GM18517 (cell line): ENCODE data around the gene RNF217.
"Not testable (repeated sequence)": the region's sequence is repeated elsewhere in the genome, so short reads cannot be mapped to it uniquely, and the experiment has no call there.

Experiments
- ATAC-seq: cut with Tn5 transposase; IDR thresholded peaks from one replicate; pipeline ENCODE4 v1.9.1; 2021; ENCODE audit warnings: mild to moderate bottlenecking, moderate library complexity; ENCODE audit not compliant: unreplicated experiment

The RNF217 gene, protein sequence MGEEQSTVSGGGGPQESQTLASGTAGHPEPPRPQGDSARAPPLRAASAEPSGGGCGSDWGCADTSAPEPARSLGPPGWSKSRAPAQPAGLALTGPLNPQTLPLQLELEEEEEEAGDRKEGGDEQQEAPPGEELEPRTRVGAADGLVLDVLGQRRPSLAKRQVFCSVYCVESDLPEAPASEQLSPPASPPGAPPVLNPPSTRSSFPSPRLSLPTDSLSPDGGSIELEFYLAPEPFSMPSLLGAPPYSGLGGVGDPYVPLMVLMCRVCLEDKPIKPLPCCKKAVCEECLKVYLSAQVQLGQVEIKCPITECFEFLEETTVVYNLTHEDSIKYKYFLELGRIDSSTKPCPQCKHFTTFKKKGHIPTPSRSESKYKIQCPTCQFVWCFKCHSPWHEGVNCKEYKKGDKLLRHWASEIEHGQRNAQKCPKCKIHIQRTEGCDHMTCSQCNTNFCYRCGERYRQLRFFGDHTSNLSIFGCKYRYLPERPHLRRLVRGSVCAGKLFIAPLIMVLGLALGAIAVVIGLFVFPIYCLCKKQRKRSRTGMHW

DNA sequence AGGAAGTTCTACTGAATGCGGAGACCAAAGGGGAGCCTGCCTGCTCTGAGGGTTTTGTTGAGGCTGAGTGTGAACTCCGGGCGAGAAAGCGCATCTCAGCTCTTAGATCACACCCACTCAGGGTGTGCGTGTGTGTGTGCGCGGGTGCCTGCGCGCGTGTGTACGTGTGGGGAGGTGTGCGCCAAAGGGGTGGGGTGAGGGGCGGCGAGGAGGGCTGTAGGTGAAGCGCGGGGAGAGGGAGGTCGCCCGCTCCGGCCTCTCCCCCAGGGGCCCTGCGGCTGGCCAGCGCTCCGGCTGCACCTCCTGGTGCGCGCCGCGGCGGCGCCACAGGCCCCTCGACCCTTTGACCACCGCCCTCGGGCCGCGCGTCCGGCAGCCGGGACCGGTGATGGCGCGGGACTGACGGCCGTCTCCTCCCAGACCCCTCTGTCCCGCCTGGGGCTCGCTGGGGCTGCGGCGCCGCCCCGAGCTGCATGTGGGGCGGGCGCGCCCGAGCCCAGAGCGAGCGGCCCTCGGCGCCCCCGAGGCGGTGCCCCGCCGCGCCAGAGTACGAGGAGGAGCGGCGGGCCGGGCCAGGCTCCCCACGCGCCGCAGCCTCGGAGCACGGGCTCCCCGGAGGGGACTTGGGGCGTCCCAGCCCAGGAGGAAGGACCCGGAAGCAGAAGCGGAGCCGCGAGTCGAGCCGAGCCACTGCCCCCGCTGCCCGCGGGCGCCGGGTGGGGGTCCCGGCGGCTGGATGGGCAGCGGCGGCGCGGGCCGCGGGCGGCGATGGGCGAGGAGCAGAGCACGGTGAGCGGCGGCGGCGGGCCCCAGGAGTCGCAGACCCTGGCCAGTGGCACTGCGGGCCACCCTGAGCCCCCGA is at the start of gene RNF217:
TSS of gene RNF217 (plus strand) at position 661 of the 862 bp plus-strand sequence. CDS start at position 769, 108 bp downstream.
- no peak for ATAC-seq

DNA sequence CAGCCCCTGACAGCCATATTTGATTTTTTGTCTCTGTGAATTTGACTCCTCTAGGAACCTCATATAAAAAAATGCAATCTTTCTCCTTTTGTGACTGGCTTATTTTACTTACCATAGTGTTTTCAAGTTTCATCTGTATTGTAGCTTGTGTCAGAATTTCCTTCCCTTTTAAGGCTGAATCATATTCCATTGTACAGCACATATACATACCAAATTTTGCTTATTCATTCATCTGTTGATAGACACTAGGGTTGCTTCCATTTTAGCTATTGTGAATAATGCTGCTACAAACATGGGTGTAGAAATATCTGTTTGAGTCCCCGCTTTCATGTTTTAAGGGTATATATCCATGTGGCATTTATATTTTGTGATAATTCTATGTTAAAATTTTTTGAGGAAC is 49.2 kb upstream of the RNF217 start:
- no peak for ATAC-seq

DNA sequence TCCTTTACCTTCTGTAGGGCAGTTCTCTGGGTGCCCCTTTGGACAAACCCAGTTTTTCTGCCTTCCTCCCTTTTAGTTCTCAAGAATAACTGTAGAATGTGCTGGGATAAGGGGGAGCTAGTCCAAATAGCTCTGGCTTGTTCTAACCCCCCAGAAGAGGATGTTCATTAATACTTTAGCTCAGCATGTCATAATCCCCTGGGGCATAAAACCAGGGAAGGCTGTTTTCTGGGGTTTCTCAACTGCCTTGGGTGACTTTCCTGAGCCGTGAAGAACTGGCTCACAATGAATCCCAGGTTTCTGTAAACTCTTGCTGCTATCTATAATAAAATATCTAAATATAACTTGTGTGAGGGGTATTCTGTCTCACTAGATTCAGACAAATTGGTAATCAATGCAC is 44.5 kb upstream of the RNF217 start:
- no peak for ATAC-seq

DNA sequence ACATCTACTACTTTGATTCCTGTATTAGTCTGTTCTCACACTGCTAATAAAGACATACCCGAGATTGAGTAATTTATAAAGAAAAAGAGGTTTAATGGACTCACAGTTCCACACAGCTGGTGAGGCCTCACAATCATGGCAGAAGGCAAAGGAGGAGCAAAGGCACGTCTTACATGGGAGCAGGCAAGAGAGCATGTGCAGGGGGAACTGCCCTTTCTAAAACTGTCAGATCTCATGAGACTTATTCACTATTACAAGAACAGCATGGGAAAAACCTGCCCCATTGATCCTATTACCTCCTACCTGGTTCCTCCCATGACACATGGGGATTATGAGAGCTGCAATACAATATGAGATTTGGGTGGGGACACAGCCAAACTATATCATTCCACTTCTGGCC is 42.5 kb upstream of the RNF217 start:
- ATAC-seq = not testable (repeated sequence)

DNA sequence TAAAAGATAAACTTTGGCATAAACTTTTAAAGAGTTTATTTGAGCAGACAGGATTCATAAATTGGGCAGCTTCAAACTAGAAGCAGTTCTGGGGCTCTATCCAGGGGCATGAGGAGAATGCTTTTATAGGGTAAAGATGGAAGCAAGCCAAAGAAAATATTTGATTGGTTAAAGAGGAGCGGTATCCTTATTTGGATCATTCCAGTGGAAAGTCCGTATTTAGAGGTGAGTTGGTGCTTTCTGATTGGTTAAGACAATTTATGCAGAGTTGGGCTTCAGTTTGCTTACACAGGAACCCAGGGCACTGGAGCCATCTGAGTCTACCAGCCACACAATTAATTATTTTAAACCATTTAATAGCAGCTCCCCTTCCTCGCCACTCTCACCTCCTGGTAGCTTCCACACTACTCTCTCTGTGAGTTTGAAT is 37.9 kb upstream of the RNF217 start:
- ATAC-seq = no peak

DNA sequence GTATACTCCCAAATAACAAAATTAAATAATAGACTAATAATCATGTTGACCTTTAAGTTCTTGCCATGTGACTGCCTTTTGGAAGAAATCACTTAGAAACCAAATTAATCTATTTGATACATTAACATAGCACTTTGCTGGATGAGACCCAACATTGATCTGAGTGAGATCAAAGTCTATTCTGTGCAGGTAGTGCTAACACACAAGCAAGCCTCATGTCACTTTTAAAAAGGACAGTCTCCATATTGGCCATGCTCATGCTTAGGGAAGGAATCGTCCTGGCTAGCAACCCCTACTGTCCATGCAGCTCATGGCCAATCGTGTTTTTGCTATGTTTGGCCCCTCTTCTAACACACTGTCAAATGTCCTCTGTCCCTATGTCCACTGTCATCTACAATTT is 35.8 kb upstream of the RNF217 start:
- no peak for ATAC-seq

DNA sequence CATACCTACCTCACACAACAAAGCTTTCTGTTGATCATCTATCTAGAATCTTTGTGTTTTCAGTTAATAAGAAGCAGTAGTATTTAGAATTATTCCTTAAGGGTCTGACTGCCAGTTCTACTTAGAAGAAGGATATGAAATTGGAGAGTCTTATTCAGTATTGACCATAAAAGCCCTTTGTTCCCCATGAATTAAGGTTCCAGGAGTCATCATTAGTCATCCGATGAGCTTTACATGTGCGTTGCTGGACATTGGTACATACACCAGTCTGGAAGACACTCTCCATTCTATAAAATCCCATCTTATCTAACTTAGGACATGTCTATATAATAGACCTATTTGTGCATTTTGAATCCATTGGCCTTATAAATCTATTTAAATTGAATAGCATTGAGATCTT is 34.4 kb upstream of the RNF217 start:
- no peak for ATAC-seq

GRCh38 chr6:124928851-124929250 is 33.4 kb upstream of the RNF217 start:
- ATAC-seq = no peak

- ATAC-seq = no peak
These were observed 24.6 kb upstream of the RNF217 start for GRCh38 chr6:124937645-124938044.

DNA sequence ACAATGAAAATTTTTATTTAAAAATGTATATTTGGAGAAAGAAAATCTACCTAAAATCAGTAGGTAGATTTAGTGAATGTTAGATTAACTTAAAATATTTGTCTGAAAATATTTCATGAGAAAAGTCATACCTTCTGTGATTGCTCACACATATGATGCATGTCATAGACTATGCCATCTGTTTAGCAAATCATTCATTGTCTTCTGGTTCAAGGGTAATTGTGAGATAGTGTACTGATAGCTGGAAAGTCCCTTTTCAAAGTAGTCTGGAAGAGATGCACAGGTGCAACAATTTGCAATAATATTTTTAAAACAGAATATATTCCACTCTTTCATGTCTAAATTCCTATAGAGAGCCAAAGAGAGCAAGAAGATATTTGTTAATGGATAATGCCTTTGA is 21.0 kb upstream of the RNF217 start:
- no peak for ATAC-seq

DNA sequence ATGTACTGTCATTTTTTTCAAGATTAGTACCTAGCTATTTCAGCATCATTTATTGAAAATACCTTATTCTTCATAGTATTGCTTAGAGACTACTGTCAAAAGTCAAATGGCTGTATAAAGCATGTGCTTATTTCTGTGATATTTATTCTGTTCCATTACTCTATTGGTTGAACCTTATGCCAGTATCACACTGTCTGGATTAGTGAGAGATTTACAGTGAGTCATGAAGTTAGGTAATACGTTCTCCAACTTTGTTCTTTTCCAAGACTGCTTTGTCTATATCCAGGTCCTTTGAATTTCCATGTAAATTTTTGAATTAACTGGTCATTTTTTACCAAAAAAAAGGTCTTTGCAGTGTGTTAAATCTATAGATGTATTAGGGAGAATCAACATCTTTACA is 18.6 kb upstream of the RNF217 start:
- no peak for ATAC-seq

DNA sequence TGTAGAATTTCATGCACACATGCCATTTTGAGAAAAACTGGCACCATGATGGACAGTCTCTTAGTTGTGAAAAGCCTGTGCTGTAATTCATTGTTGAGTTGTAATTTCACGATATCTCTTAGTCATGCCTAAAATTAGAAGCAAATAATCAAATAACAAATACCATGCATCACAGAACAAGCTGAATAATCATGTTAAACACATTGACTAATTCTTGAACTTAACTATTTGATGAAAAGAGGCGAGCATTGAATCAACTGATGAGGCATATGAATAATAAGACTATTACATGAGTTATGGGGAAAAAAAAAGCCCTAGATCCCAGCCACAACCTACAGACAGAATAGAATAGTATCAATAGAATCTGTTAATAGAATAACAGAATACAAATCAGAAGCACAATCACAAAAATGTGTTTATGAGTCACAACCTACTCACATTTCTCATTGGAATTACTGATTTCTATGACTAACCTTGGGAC is 14.2 kb upstream of the RNF217 start:
- ATAC-seq = no peak

DNA sequence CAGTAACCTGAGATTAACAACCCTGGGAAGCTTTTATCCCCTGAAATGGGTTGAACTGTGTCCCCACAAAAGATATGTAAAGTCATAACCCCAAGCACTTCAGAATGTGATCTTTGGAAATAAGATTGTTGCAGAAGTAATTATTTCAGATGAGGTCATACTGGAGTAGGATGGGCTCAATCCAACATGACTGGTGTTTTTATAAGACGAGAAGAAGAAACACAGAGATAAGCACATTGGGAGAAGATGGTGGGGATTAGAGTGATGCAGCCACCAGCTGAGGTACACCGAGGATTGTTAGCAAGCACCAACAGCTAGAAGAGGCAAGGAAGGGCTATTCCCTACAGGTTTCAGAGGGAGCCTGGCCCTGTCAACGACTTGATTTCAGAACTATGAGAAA is 12.5 kb upstream of the RNF217 start:
- no peak for ATAC-seq

DNA sequence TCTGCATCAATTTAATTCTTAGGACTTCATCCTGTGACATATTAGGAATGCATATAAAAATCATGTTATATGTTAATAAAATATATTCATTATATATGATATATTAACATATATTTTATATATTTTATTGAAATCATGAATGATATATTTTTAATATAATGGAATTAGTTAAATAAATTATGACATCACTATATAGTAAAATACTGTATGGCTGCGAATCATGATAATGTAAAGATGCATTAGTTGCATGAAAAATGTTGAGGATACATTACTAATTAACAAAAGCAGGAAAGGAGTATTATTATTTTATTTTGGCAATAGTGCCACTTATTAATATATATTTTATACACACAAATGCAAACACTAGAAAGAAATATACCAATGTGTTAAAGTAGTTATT is 8.4 kb upstream of the RNF217 start:
- ATAC-seq = no peak

DNA sequence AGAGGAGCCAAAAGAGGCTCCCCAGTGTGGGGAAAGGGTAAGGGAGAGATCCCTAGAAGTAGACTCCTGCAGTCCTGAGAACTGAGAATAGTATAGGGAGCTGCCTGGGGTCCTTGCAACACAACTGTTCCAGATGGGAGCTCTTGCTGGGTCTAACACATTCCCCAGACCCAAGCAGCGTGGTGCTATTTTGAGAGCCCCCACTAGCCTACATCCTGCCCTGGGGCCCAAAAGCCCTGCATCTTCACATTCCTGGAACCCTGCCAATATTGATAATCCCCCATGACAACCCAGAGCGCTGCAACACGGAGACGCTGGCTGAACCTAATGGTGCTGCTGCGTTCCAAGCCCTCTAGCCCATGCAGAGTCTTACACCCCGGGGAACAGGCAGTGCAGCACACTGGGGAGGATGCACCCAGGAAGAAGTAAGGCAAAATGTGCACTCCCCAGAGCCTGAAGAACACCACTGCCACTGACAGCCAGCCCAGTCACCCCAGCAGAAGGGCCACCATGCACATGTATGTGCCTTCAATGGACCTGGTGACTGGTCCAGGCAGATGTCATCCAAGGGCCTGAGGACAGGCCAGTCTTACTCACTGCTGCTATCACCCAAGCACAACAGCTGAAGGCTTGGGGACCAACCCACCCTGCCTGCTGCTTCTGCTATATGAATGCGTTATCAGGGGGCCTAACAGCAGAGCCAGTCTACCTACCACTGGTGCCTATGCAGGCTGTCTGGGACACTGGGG is 7.0 kb upstream of the RNF217 start:
- ATAC-seq = no peak

GRCh38 chr6:124956018-124956417 is 6.2 kb upstream of the RNF217 start:
- ATAC-seq = no peak

DNA sequence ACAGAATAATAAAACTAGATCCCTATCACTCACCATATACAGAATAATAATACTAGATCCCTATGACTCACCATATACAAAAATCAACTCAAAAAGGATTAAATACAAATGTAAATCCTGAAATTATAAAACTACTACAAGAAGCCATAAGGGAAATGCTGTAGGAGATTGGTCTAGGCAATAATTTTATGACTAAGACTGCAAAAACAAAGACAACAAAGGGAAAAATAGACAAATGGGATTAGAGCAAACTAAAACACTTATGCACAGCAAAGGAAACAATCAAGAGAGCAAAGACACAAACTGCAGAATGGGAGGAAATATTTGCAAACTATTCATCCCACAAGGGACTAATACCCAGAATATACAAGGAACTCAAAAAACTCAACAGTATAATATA is 4.1 kb upstream of the RNF217 start:
- no peak for ATAC-seq

- no peak for ATAC-seq
These were observed 3.4 kb upstream of the RNF217 start for GRCh38 chr6:124958759-124959354.

GRCh38 chr6:124960757-124961463 is 1.3 kb upstream of the RNF217 start:
- ATAC-seq = no peak

DNA sequence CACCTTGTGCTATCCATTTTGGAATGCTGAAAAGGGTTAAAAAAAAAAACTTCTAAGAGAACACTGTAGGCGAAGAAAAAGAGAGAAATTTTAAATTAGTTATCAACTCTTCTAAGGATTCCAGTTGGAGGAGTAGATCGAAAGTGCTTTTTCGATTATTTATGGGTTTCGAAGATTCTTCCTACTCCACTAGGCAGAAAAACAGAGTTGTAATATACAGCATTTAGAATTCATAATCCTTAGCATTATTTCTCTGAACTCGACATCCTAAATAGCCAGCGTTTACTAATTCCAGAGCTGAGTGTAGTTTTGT is 817 bp upstream of the RNF217 start:
- ATAC-seq = no peak
